ENCODE data around the gene WDR37.
"Not testable (repeated sequence)": the region's sequence is repeated elsewhere in the genome, so short reads cannot be mapped to it uniquely, and the experiment has no call there.

DNA sequence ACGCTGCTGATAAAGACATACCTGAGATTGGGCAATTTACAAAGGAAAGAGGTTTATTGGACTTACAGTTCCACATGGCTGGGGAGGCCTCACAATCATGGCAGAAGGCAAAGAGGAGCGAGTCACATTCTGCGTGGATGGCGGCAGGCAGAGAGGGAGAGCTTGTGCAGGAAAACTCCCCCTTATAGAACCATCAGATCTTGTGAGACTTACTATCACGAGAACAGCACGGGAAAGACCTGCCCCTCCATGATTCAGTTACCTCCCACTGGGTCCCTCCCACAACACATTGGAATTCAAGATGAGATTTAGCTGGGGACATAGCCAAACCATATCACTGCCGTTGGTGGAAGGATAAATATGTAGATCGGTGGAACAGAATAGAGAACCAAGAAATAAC, 10.5 kb downstream of the WDR37 start:
- TF ChIP-seq POLR2A (IDR thresholded peaks at IDR 0.05), result not testable (repeated sequence)
- TF ChIP-seq, protein P1, sequence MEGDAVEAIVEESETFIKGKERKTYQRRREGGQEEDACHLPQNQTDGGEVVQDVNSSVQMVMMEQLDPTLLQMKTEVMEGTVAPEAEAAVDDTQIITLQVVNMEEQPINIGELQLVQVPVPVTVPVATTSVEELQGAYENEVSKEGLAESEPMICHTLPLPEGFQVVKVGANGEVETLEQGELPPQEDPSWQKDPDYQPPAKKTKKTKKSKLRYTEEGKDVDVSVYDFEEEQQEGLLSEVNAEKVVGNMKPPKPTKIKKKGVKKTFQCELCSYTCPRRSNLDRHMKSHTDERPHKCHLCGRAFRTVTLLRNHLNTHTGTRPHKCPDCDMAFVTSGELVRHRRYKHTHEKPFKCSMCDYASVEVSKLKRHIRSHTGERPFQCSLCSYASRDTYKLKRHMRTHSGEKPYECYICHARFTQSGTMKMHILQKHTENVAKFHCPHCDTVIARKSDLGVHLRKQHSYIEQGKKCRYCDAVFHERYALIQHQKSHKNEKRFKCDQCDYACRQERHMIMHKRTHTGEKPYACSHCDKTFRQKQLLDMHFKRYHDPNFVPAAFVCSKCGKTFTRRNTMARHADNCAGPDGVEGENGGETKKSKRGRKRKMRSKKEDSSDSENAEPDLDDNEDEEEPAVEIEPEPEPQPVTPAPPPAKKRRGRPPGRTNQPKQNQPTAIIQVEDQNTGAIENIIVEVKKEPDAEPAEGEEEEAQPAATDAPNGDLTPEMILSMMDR (IDR thresholded peaks at IDR 0.05 in 8 of 11, conservative IDR thresholded peaks at IDR 0.05 in 3 of 11), result not testable (repeated sequence)
